ENCODE measurements around the gene ESAM.
A peak's percentile ranks its signal among the peaks of the same experiment; 100 is the strongest.

The ESAM gene

GRCh38 chr11:124761301-124762104 is 587 bp downstream of the ESAM start:
- peaks cover 29% of the 10 kb centered on the region for H4K20me1 ChIP-seq
- TF ChIP-seq Cebpa-rat (IDR thresholded peaks at IDR 0.05): no peak
- no peaks in the 10 kb centered on the region for H3K27me3 ChIP-seq
- H3K4me1 ChIP-seq: peaks cover 57% of the 10 kb centered on the region
- no peaks in the 10 kb centered on the region for H3K9me3 ChIP-seq
- peak overlapping the region; percentile 79 for H3K4me3 ChIP-seq
- peaks cover 20% of the 10 kb centered on the region for H3K36me3 ChIP-seq
- H3K9ac ChIP-seq: peak overlapping the region; percentile 85
- peak overlapping the region; percentile 92 for H3K27ac ChIP-seq
- H3K4me2 ChIP-seq: peak overlapping the region; percentile 96

- Histone ChIP-seq H3K9me3 (no peaks in the 10 kb centered on the region), H3K36me3 (peaks cover 23% of the 10 kb centered on the region), H3K27ac (peak overlapping the region; percentile 92), H3K4me3 (peak overlapping the region; percentile 79), H3K4me1 (peaks cover 64% of the 10 kb centered on the region), H4K20me1 (peaks cover 36% of the 10 kb centered on the region), H3K27me3 (no peaks in the 10 kb centered on the region), H3K4me2 (peak overlapping the region; percentile 96), H3K9ac (peak overlapping the region; percentile 85)
- TF ChIP-seq Cebpa-rat (IDR thresholded peaks at IDR 0.05): no peak
Measured at GRCh38 chr11:124760806-124761205, 1.3 kb downstream of the ESAM start.

- Histone ChIP-seq H3K4me2 (peak overlapping the region; percentile 96), H3K9ac (peak overlapping the region; percentile 85), H3K27me3 (no peaks in the 10 kb centered on the region), H3K27ac (peak overlapping the region; percentile 92), H3K4me1 (peaks cover 64% of the 10 kb centered on the region), H3K4me3 (peak overlapping the region; percentile 79), H3K9me3 (no peaks in the 10 kb centered on the region), H3K36me3 (peaks cover 18% of the 10 kb centered on the region), H4K20me1 (peaks cover 38% of the 10 kb centered on the region)
- no peak for TF ChIP-seq Cebpa-rat (IDR thresholded peaks at IDR 0.05)
Measured at GRCh38 chr11:124760205-124760652, 1.9 kb downstream of the ESAM start.

DNA sequence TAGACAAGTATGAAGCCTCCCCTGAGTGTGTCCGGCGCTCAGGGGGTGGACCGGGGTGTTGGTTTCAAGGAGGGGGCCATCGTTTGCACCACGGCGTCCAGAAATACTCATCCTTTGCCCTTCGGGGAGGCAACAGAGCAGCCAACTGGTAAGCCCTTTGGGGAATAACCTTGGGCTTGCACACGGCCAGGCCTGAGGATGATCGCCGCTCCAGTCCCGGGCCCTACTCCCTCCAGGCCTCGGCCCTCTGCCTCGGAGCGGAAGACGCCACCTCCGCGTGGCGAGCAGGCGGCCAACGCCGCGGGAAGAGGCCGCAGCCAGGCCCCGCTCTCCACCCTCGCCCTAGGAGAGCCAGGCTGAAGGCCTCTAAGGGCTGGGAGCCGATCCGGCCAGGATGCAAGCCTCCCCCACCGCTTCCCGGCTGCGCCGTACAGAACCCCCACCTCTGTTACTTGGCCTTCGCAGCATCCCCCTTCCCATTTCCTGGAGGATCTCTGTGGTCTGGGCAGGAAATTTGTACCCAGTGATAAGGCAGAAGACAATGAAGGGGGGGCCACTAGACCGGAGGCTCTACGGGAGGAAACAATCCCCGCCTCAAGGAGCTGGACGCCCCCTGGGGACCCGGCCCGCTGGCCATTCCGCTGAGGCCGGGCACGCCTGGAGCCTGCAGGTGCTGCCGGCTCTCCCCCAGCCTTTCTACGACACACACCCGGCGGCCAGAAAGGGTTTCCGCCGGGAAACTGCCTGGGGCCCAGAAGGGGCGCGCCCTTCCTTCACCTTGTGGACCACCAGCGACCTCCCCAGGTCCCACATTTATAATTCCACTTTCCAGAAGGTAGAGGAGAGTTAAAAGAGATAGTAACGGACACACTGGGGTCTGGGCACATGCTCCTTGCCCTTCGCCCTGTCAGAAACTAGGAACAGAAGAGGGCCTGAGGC is 2.6 kb downstream of the ESAM start:
- Histone ChIP-seq H3K9me3 (no peaks in the 10 kb centered on the region), H3K27ac (peak overlapping the region; percentile 92), H3K4me1 (peaks cover 64% of the 10 kb centered on the region), H3K9ac (peak overlapping the region; percentile 85), H3K4me2 (peak overlapping the region; percentile 96), H3K4me3 (peak overlapping the region; percentile 79), H3K36me3 (peaks cover 17% of the 10 kb centered on the region), H3K27me3 (no peaks in the 10 kb centered on the region), H4K20me1 (peaks cover 42% of the 10 kb centered on the region)
- TF ChIP-seq Cebpa-rat (IDR thresholded peaks at IDR 0.05): no peak

GRCh38 chr11:124758355-124759265 is 3.5 kb downstream of the ESAM start:
- Histone ChIP-seq H3K4me2 (peak overlapping the region; percentile 96), H3K27me3 (no peaks in the 10 kb centered on the region), H3K4me1 (peaks cover 64% of the 10 kb centered on the region), H3K9ac (peak overlapping the region; percentile 85), H3K27ac (peak overlapping the region; percentile 92), H3K36me3 (peaks cover 22% of the 10 kb centered on the region), H3K4me3 (peak overlapping the region; percentile 79), H4K20me1 (peaks cover 49% of the 10 kb centered on the region), H3K9me3 (no peaks in the 10 kb centered on the region)
- no peak for TF ChIP-seq Cebpa-rat (IDR thresholded peaks at IDR 0.05)

DNA sequence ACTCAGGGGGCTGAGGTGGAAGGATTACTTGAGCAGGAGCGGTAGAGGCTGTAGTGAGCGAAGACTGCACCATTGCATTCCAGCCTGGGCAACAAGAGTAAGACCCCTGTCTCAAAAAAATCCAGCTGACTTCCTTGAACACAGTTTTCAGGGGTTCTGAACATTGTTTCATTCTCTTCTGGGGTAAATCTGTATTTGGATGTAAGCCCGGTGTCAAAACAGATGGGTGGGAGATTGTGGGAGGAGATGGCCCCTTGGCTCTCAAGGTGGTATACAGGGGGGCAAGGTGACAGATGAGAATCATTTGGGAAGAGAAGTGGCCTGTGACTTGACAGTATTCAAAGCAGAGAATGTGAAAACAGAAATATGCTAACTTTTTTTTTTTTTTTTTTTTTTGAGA is 4.8 kb downstream of the ESAM start:
- H3K4me1 ChIP-seq: peaks cover 72% of the 10 kb centered on the region
- H3K9ac ChIP-seq: no peak overlapping the region
- H3K36me3 ChIP-seq: peaks cover 29% of the 10 kb centered on the region
- H3K27ac ChIP-seq: no peak overlapping the region
- peaks cover 43% of the 10 kb centered on the region for H4K20me1 ChIP-seq
- H3K4me2 ChIP-seq: no peak overlapping the region
- no peaks in the 10 kb centered on the region for H3K27me3 ChIP-seq
- no peak for TF ChIP-seq Cebpa-rat (IDR thresholded peaks at IDR 0.05)
- no peak overlapping the region for H3K4me3 ChIP-seq
- no peaks in the 10 kb centered on the region for H3K9me3 ChIP-seq

DNA sequence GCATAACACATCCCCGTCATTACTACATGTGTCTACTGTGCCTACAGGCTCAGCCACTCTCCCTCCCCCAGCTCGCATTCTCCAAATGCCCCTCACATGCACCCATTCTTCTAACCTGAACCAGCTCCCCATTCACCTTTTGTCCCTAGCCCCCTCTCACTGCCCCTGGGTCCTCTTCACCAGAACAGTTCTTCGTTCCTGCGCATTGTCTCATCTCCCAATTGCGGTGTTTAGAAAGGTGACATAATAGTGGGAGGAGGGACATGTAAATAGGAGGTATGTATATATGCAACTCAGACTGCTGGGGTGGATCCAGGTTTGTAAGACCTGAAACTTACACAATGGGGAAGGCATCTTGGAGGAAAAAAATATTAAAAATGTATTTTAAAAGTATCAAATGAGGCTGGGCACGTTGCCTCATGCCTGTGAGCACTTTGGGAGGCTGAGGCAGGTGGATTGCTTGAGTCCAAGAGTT is 5.3 kb downstream of the ESAM start:
- Histone ChIP-seq H3K4me2 (no peak overlapping the region), H3K36me3 (peaks cover 29% of the 10 kb centered on the region), H3K4me1 (peaks cover 71% of the 10 kb centered on the region), H3K4me3 (no peak overlapping the region), H4K20me1 (peaks cover 42% of the 10 kb centered on the region), H3K9ac (no peak overlapping the region), H3K27ac (no peak overlapping the region), H3K9me3 (no peaks in the 10 kb centered on the region), H3K27me3 (no peaks in the 10 kb centered on the region)
- no peak for TF ChIP-seq Cebpa-rat (IDR thresholded peaks at IDR 0.05)

GRCh38 chr11:124756033-124756752 is 5.9 kb downstream of the ESAM start:
- no peak overlapping the region for H3K27ac ChIP-seq

More at GRCh38 chr11:124756033-124756752, 5.9 kb downstream of the ESAM start:
- no peak overlapping the region for H3K9ac ChIP-seq
- H3K36me3 ChIP-seq: peaks cover 29% of the 10 kb centered on the region
- peaks cover 65% of the 10 kb centered on the region for H3K4me1 ChIP-seq
- no peak overlapping the region for H3K4me3 ChIP-seq
- no peak overlapping the region for H3K4me2 ChIP-seq
- H3K27me3 ChIP-seq: no peaks in the 10 kb centered on the region
- H3K9me3 ChIP-seq: no peaks in the 10 kb centered on the region
- H4K20me1 ChIP-seq: peaks cover 42% of the 10 kb centered on the region
- no peak for TF ChIP-seq Cebpa-rat (IDR thresholded peaks at IDR 0.05)
